Measurements from ENCODE around the gene SMNDC1.
"Not testable (repeated sequence)": the region's sequence is repeated elsewhere in the genome, so short reads cannot be mapped to it uniquely, and the experiment has no call there.

SMNDC1 gene

DNA sequence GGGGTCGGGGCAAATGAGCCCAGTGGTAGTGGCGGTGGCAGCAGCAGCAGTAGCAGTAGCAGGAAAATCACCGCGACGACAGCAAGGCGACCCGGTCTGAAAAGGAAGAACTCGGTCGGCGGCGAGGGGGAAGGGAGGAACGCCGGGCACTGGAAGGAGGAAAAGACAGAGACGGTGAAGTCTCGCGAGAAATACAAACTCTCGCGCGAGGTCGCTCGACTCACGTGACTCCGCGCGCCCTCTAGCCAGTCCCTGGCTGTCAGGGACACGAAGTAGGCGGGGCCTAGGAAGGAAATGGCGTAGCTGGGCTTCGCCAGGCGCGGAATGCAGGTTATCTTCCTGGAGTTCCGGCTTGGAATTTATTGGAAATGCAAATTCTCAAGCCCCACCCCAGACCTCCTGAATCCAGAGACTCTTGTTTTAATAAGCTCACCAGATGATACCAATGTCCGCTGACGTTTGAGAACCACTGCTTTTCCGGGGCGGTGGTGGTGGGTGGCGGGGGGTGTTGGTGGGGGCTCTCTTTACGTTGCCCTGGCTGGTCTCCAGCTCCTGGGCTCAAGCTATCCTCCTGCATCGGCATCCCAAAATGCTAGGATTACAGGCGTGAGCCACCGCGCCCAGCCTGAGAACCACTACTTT is at the start of gene SMNDC1:
TSS of gene SMNDC1 (minus strand) at position 141 of the 642 bp plus-strand sequence. CDS start 1,333 bp downstream, outside the sequence.
- DNase-seq, result peak; percentile 98

DNA sequence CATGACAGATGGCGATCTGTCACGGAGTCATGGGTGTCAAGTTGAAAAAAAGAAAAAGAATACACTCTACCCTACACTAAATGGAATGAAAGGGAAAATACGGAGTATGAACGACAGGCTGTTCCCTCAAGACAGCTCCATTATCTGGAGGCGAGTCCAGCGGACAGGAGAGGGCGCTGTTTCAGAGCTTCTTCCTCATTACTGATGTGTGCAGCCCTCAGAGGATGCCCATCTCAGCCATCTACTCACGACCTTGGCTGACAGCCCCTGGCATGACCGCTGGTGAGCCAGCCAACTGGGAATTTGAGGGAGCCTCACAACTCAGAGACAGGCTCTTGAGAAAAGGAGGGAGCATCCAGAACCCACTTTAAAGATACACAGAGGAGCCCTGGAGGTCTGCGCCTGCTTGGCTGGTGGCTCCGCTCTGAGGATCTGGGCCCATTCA is 49.6 kb upstream of the SMNDC1 start:
- DNase-seq, result peak; percentile 83

DNA sequence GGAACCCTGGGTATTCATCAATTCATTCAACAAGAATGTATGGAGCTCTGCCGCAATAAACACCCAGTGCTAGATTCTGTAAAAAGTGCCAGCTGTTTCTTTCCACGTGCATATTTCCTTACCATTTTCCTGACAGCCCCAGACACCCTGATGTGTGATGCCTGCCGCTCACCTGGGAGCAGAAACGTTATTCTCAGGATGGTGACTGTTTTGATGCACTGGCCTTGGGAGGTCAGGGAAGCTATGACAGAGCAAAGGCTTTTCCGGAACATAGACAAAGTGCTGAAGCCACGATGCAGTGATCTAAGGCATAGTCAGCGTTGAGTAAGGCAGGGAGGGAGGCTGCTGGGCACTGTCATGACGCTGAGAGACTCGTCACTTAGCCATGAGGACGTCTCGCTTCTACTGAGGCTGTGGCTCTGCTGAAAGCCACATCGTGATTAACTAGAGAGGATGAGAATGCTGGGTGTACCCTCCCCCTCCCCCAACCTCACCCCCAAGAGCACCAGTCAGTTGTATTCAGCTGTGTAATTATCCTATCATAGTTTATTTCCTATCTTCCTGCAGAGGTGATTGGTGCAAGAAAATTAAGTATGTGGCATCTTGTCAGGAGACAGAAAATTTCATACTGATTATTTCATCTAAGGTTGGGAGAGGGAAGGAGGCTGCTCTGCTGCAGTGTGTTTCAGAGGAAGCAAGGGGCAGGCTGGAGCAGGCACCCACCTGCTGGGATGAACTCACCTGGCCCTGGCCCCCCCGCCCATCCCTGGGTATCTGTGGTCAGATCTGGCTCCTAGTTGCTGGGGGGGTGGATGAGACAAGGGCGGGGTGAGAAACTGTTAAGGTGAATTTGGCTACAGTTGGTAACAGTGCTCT is 48.8 kb upstream of the SMNDC1 start:
- peak; percentile 45 for DNase-seq

DNA sequence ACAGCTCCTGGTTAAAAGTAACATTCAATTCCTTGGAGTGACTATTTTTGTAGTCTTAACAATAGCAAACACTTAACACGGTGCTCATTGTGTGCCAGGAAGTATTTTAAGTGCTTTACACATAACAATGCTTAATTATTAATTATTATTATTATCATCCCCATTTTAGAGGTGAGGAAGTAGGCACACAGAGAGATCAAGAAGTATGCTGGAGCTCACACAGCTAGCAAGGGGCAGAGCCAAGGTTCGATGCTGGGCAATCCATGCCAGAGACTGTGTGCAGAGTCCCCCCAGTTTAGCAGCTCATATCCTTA is 48.2 kb upstream of the SMNDC1 start:
- DNase-seq, result no peak

DNA sequence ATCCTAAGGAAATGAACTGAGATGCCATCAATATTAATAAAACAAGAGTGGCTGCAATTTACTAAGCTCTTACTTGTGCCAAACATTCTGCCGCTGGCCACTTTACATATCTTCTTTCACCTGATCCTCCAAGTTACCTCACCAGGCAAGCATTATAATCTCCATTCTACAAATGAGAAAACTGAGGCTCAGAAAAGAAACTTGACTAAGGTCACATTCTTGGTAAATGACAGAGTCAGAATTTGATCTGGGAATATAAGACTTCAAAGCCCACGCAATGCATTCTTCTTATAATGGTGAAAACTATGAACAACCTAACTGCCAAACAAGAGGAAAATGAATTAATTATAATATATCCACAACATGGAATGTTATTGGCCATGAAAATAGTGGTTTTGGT is 46.1 kb upstream of the SMNDC1 start:
- DNase-seq, result no peak

DNA sequence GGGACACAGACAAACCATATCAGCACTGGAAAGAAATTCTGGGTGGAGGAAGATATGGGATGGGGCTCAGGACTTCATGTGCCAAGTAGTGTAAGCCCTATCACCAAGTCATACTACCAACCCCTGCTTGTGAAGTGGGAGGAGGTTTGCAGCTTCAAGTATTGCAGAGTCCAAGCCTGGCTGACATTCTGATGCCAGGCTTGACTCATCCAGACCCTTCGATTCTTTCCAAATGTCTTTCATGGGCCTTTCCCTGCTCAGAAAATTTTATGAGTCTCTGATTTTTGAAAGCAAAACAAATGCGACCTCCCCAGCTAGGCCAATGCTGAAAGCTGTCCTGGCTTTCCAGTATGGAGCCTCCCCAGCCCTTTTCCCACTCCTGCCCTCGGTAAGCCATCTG is 45.1 kb upstream of the SMNDC1 start:
- no peak for DNase-seq

DNA sequence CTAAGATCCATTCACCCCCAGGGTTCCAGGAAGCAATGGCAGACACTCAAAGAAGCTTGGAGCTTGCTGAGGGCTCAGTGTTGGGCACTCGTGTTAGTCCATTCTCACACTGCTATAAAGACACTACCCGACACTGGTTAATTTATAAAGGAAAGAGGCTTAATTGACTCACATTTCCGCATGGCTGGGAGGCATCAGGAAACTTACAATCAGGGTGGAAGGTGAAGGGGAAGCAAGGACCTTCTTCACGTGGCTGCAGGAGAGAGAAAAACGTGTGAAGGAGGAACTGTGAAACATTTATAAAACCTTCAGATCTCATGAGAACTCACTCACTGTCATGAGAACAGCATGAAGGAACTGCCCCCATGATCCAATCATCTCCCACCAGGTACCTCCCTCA is 44.7 kb upstream of the SMNDC1 start:
- no peak for DNase-seq

DNA sequence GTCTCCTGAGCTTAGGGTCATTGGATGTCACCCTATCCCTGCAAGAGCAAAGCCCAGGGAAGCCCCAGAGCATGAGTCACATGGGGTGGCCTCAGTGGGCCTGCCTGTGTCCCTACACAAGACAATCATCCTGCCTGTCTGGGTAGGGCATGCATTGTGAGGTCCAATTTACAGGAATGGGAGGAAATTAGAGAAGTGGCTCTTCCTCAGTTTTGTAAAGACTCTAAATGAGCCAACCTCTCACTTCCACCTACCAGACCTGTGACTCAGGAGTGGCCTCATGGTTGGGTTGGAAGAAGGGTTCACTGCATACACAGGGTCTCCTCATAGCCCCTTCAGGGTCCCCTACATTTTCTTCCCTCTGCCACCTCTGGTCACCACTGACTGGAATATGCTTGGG is 43.6 kb upstream of the SMNDC1 start:
- DNase-seq, result no peak

DNA sequence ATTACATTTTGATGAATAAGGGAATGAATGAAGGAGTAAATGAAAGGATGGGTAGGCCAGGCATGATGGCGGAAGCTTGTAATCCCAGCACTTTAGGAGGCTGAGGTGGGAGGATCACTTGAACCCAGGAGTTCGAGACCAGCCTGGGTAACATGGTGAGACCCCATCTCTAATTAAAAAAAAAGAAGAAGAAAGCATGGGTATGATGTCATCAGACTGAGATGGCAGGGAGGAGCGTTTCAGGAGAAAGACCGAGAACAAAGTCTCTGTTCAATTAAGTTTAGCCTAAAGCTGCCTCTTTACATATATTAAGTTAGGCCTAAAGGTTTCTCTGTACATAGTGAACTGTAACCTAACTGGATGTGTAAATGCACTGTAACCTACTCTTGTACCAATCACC is 42.2 kb upstream of the SMNDC1 start:
- no peak for DNase-seq

DNA sequence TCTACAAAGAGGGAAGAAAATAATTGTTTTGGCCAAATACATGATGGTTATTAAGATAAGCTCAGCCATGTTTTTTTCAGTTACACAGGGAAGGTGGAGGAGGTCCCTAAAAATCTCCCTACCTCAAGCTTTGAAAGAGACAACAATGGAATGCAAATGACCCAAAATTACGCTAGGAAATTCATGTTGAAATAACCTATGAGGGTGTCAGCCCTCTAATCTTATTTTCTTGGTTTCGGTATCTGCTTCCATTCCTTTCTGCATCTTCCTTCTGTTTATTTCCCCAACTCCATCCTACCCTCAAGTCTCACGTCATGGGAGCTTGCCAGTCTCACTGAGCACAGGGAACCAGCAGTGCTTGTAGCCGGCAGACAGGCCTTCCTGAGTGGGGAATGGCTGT is 40.6 kb upstream of the SMNDC1 start:
- no peak for DNase-seq

DNA sequence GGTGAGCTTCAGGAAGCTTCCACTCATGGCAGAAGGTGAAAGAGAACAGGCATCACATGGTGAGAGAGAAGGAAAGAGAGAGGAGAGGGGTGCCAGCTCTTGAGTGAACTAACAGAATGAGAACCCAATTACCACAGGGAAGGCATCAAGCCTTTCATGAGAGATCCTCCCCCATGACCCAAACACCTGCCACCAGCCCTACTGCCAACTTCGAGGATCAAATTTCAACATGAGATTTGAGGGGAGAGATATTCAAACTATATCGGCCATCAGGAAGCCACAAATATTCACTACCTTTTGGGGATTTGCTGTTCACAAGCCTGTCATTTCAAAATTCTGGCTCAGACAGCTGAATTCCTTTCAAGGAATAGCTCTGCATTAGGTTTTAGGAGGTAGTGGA is 39.9 kb upstream of the SMNDC1 start:
- DNase-seq, result no peak

DNA sequence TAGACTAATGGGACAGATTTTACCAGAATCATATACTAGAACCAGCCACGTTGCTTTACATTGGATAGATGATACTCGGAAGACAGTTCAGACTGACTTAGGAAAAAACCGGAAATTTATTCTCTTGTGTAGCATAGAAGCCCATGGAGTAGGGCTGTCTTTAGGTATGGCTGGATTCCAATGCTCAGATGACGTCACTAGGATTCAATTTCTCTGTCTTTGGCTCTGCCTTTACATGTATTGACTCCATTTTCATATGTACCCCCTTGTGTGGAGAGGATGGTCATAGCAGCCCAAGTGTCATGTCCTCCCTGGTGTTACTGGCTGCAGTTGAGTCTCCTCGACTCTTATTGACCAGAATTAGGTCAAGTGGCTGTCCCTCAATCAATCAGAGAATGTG is 39.2 kb upstream of the SMNDC1 start:
- DNase-seq, result no peak

DNA sequence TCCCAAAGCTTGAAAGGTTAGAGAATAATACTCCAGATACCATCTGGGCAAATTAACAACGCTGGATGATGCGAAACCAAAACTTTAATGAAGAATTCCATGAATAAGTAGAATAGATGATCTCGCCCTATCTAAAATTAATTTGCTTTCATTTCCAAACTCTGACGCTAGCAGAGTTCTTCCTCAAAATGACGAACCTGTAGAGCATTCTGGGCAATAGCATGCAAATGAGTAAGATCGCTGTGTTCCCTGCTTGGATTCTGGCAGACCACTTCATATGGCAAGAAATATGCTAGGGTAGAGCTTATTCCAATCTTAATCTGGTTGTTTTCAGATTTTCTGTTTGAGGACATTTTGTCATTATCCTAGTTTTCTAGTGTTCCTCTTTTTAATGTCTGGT is 36.1 kb upstream of the SMNDC1 start:
- DNase-seq, result no peak

DNA sequence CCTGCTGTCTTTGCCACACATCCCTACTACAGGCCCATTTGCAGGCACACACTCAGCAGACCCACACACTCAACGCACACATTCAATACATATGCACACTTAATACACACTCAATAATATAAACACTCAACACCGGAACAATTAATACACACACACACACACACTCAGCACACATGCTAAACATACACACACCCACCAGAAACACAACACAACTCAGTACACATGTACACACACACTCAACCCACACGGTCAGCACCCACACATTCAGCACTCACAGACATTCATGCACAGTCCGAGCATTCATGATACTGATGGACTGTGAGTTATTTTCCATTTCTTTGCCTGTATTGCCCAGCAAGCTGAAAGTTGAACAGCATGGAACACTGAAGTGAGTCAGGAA is 35.4 kb upstream of the SMNDC1 start:
- DNase-seq, result no peak

DNA sequence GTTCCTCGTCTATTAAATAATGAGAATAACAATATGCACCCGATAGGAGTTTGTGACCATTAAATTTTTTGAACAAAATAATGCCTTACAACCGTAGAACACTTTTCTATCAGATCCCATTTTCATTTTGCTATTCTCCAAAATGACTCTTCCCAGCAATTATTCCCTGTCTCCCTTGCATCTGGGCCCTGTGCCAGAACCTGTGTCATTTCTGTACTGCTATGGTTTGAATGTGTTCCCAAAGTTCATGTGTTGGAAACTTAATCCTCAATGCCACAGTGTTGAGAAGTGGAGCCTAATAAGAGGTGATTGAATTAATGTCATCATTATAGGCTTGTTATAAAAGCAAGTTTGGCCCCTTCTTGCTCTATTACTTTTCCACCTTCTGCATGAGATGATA is 33.2 kb upstream of the SMNDC1 start:
- DNase-seq, result no peak

DNA sequence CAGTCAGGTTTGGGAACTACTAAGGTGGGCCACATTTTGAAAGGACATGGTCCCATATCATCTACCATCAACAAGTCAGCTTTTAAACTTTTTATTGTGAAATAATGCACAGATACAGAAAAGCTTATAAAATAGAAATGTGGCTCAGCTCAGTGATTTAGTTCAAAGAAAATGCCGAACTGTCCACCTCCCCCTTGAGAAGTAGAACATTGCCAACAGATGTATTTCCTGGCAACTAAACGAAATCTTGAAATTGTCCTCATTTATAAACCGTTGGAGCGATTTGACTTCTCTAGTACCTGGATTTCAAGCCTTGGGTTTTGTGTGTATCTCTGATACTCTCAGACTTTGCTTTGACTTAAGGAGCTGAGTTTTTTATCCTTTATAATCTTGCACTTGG is 32.7 kb upstream of the SMNDC1 start:
- DNase-seq, result no peak

DNA sequence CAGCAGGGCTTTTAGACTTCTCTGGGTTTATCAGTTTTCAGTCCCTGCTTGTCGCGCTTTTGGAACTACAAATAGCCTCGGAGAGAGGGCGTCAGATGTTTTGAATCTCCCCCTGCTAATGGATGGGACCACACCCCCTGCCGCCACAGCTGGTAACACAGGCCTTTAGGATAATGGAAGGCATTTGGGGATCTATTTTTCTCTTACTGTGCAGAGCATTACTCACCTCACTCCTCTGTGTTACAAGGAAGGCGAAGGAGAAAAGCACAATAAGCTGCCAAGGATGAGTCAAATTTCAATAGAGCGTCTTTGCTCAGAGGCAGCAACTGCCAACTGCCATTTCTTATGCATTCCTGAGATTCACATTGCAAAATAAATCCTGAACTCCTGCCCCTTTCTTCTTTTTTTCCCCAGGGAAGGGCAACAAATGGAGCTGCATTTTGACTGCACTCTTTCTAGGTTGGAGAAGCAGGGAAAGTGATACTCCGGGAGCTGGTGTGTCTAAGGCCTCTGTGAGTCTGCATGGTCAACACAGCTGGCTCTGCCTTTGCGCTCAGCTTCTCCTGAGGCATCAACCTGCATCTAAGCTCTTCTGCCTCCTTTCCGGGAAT is 31.5 kb upstream of the SMNDC1 start:
- DNase-seq, result no peak

DNA sequence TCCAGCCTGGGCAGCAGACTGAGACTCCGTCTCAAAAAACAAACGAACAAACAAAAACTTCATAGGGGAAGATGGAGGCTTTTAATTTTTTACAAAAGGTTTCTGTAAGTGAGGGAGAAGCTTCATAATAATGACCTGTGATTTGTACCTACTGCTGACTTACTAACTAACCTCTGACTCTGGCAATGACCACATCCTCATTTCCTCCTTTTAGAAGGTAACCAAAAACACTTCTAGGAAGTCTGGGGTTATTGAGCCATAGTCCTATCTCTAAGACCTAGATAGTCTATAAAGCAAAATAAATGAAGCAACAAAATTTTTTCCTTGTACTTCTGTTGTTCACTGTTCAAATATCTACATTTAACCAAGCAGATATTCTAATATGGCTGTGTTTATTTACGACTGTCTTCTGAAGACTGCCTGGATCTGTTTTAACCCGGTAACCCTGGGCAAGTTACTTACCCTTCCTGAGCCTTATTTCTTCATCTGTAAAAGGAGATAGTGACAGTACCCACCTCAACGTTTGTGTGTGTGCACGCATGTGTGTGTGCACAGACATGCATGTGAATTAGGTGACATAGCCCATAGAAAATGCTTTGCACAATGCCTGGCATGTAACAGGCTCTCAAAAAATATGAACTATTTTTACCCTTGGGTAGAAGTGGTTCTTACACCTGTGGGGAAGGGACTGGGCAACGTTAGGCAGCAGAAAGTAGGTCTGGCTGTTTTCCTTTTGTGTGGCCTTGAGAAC is 30.8 kb upstream of the SMNDC1 start:
- no peak for DNase-seq

DNA sequence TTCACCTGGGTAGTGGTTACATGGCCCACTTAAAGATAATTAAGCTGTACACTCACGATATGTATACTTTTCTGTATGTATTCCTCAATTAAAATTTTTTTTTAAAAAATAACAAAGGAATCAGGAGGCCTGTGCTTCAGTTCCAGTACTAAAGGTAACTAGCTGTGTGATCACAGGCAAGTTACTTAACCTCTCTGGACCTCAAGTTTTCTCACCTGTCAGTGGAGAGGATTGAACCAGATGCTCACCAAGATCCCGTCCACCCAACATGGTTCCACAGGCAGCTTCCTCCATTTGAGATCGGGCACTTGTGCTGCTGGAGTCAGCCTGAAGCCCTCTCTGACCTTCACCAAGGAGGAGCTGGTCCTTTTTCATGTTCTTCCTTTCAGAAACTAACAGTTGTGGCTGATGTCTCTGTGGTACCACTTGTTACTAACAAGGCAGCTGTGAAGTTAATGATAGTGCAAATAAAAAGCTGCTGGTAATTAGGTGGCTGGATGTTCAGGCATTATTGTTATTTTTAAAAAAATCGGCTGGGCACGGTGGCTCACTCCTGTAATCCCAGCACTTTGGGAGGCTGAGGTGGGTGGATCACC is 29.4 kb upstream of the SMNDC1 start:
- no peak for DNase-seq

DNA sequence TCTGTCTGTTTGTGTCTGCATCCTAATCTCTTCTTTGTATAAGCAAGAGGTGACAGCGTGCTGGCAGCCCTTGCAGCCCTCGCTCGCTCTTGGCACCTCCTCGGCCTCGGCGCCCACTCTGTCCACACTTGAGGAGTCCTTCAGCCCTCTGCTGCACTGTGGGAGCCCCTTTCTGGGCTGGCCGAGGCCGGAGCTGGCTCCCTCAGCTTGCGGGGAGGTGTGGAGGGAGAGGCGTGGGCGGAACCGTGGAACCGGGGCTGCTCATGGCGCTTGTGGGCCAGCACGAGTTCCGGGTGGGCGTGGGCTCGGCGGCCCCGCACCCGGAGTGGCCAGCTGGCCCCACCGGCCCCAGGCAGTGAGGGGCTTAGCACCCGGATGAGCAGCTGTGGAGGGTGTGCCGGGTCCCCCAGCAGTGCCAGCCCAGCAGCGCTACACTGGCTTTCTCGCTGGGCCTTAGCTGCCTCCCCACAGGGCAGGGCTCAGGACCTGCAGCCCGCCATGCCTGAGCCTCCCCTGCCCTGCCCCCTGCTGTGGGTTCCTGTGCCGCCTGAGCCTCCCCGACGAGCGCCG is 26.6 kb upstream of the SMNDC1 start:
- not testable (repeated sequence) for DNase-seq

DNA sequence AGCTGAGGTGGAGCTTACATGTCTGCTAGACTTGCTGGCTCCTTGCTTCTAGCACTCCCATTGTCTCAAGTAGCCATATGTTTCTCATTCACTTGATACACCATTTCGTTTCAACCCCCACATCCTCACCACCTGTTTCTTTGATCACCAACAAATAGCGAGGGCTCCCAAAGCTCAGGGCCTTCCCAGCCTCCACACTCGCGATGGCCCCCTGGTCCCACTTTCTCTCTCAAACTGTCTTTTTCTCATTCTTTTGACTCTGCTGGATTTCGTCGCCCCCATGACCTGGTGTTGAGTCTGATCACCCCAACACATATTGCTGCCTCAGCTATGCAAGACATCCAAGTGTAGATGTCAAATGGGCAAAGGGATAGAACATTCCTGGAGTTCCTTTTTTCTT is 26.0 kb upstream of the SMNDC1 start:
- no peak for DNase-seq

DNA sequence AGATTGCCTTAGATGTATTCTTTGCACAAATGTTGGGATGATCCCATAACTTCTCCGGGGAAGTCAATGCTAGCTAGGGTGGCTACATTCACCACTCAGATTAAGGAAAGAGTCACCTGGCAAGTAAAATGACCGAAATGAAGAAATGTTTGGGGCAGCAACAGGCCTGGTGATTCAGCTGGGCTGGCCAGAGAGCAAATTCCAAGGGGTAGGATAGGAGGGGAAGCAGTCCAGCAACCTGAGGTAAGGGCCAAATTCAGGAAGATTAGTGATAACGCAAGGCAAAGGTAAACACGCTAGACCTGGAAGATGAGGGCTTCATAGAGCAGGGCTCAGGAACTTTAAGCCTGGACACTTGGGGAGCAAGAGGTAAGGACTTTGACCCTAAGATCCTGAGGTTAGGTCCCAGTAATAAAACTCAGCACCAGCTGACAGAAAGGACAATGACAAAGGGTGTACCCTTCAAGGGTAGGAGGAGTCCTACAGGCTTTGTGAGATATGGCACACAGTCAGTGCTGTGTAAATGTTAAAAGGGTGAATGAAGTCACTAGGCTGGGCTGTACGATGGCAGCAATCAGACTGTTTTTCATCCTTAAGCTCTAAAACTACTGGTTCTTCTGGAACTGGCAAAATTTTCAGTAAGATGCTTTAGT is 22.7 kb upstream of the SMNDC1 start:
- DNase-seq, result no peak
